IMR-90 (cell line): Measurements from ENCODE around the gene PRKAR1A.

ENCODE experiments used
- BHLHE40 ChIP-seq: fragments of 150-350 bp; IDR thresholded peaks from 2 replicates; pipeline ENCODE4 v1.6.1; 2016; ENCODE audit warnings: mild to moderate bottlenecking, low read depth, low read length
- CHD1 ChIP-seq: IDR thresholded peaks from 2 replicates; pipeline ENCODE4 v1.6.1; 2012; ENCODE audit warnings: low read depth, low read length, improper control_type of control experiment
- FOS ChIP-seq: fragments of 150-350 bp; IDR thresholded peaks from 2 replicates; pipeline ENCODE4 v1.6.1; 2016; ENCODE audit warnings: low read depth, low read length
- MAFK ChIP-seq: IDR thresholded peaks from 2 replicates; pipeline ENCODE4 v1.6.1; 2012; ENCODE audit warnings: low read depth, low read length, improper control_type of control experiment
- MAZ ChIP-seq: IDR thresholded peaks from 2 replicates; pipeline ENCODE4 v1.6.1; 2012; ENCODE audit warnings: low read depth, mild to moderate bottlenecking, low read length, improper control_type of control experiment, moderate library complexity, borderline replicate concordance
- MXI1 ChIP-seq: IDR thresholded peaks from 2 replicates; pipeline ENCODE4 v1.6.1; 2012; ENCODE audit warnings: low read depth, mild to moderate bottlenecking, low read length, moderate library complexity, borderline replicate concordance
- POLR2A ChIP-seq: IDR thresholded peaks from 2 replicates; pipeline ENCODE4 v1.6.1; 2012; ENCODE audit warnings: mild to moderate bottlenecking, low read depth, low read length
- RCOR1 ChIP-seq: IDR thresholded peaks from 2 replicates; pipeline ENCODE4 v1.6.1; 2012; ENCODE audit warnings: mild to moderate bottlenecking, low read length, improper control_type of control experiment; ENCODE audit not compliant: insufficient replicate concordance
- RFX5 ChIP-seq: IDR thresholded peaks from 2 replicates; pipeline ENCODE4 v1.8.0; 2012; ENCODE audit warnings: low read depth, mild to moderate bottlenecking, low read length, moderate library complexity
- SMC3 ChIP-seq: fragments of 150-350 bp; IDR thresholded peaks from 2 replicates; pipeline ENCODE4 v1.6.1; 2016; ENCODE audit warnings: low read depth, mild to moderate bottlenecking, antibody characterized with exemption, low read length, moderate library complexity
- TF ChIP-seq, protein P1 (sequence below): conservative IDR thresholded peaks from 2 replicates; pipeline ENCODE4 v1.5.1; 2012; ENCODE audit warnings: mild to moderate bottlenecking, low read depth, low read length, improper control_type of control experiment
- TF ChIP-seq, protein P2 (sequence below): fragments of 150-350 bp; IDR thresholded peaks from 2 replicates; pipeline ENCODE4 v1.6.1; 2017; ENCODE audit warnings: mild to moderate bottlenecking, antibody characterized with exemption, low read length, low read depth

DNA sequence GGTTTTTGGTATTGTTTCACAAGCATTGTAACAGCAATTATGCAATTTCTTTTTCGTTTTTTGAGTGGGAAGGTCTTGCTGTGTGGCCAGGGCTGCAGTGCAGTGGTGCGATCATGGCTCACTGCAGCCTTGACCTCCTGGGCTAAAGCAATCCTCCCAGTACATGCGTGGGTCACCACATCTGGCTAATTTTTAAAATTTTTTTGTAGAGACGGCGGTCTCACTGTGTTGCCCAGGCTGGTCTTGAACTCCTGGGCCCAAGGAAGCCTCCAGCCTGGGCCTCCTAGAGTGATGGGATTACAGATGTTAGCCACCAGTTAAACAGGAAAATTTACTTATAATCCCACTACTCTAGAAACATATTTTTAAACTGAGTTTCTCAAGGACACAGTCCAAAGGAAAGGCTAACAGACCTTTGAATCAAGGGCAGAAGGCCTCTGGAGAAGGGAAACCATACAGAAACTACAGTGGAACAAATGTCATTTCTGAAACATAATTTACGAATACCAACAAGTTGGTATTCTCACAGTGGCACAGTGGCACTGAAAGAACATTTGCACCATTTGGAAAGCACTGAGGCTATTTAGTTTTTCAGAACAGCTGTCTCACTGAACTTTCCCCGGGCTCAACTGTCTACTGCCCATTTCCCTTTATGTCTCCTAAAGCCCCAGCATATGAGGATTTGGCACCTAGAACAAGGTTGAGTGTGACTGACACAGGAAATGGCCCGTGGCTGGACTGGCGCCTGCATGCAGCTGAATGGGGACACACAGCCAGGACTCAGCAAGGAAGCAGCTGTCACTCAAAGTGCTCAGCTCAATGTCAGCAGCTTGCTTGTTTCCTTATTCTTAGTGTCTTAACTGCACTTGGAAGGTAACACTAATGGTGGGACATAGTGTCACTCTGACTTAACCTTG, 2.8 kb upstream of the PRKAR1A start:
- TF ChIP-seq, protein P1, sequence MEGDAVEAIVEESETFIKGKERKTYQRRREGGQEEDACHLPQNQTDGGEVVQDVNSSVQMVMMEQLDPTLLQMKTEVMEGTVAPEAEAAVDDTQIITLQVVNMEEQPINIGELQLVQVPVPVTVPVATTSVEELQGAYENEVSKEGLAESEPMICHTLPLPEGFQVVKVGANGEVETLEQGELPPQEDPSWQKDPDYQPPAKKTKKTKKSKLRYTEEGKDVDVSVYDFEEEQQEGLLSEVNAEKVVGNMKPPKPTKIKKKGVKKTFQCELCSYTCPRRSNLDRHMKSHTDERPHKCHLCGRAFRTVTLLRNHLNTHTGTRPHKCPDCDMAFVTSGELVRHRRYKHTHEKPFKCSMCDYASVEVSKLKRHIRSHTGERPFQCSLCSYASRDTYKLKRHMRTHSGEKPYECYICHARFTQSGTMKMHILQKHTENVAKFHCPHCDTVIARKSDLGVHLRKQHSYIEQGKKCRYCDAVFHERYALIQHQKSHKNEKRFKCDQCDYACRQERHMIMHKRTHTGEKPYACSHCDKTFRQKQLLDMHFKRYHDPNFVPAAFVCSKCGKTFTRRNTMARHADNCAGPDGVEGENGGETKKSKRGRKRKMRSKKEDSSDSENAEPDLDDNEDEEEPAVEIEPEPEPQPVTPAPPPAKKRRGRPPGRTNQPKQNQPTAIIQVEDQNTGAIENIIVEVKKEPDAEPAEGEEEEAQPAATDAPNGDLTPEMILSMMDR: no peak
- TF ChIP-seq MAZ (no peak), MXI1 (no peak), POLR2A (no peak), RCOR1 (no peak), RFX5 (no peak), CHD1 (no peak), MAFK (no peak), BHLHE40 (no peak), SMC3 (no peak), FOS (no peak)
- TF ChIP-seq, protein P2, sequence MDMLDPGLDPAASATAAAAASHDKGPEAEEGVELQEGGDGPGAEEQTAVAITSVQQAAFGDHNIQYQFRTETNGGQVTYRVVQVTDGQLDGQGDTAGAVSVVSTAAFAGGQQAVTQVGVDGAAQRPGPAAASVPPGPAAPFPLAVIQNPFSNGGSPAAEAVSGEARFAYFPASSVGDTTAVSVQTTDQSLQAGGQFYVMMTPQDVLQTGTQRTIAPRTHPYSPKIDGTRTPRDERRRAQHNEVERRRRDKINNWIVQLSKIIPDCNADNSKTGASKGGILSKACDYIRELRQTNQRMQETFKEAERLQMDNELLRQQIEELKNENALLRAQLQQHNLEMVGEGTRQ: no peak
